Activated T-cell treated with anti-CD3 and anti-CD28 coated beads, Interleukin-2, amount 50 U/mL, for 72 hours (primary cell): ENCODE measurements around the gene CFAP251. TPM values are rescaled to one million over a fixed set of nuclear protein-coding genes. Genes with fewer than 3 reads are reported as not detected.
"Not testable (repeated sequence)": the region's sequence is repeated elsewhere in the genome, so short reads cannot be mapped to it uniquely, and the experiment has no call there.

ENCODE experiments used
- ATAC-seq, 2 donors: fragments of 150-1000 bp; cut with Tn5 transposase; replicated peaks in 1 of 2; 2 replicates each; pipeline ENCODE4 v1.10.0; 2021; ENCODE audit warnings: moderate library complexity in 2 of 2, mild to moderate bottlenecking in 1 of 2
- DNase-seq, 2 donors: peaks; one replicate each; pipeline ENCODE4 v3.0.0; 2021 to 2022; ENCODE audit warnings: mixed read lengths in 1 of 2
- H3K27ac Mint-ChIP-seq: one replicate; pipeline ENCODE4 v1.8.0; 2022; ENCODE audit warnings: mild to moderate bottlenecking, moderate library complexity, mixed read lengths
- H3K27me3 Mint-ChIP-seq: one replicate; pipeline ENCODE4 v1.8.0; 2022; ENCODE audit warnings: low read depth, mixed read lengths
- H3K36me3 Mint-ChIP-seq, 2 donors: one replicate each; pipeline ENCODE4 v1.8.0; 2022; ENCODE audit warnings: mixed read lengths in 2 of 2, mild to moderate bottlenecking in 1 of 2; ENCODE audit not compliant: insufficient read depth in 2 of 2
- H3K4me1 Mint-ChIP-seq: one replicate; pipeline ENCODE4 v1.8.0; 2022; ENCODE audit warnings: low read depth, mixed read lengths
- H3K4me3 Mint-ChIP-seq, 2 donors: one replicate each; pipeline ENCODE4 v1.8.0; 2022; ENCODE audit warnings: mild to moderate bottlenecking in 2 of 2, mixed read lengths in 2 of 2, moderate library complexity in 2 of 2
- H3K9me3 Mint-ChIP-seq, 2 donors: one replicate each; pipeline ENCODE4 v1.8.0; 2022; ENCODE audit warnings: mixed read lengths in 2 of 2
- total RNA-seq, 2 donors: library from RNA; stranded (reverse); gene quantifications; one replicate each; pipeline ENCODE4 v1.2.3, GENCODE V29; 2022

The CFAP251 gene
- total RNA-seq, 2 donors from 2014 or later: 0.70 to 1.6 TPM

- no peak for ATAC-seq
- no peaks in the 10 kb centered on the region for H3K27me3 Mint-ChIP-seq
- no peak for DNase-seq
- H3K4me3 Mint-ChIP-seq: no peak overlapping the region
- no peaks in the 10 kb centered on the region for H3K4me1 Mint-ChIP-seq
- peaks cover 4 to 9% of the 10 kb centered on the region in 2 donors for H3K36me3 Mint-ChIP-seq
- peaks cover 5 to 7% of the 10 kb centered on the region in 2 donors for H3K9me3 Mint-ChIP-seq
- H3K27ac Mint-ChIP-seq: no peak overlapping the region
These were observed 56.6 kb downstream of the CFAP251 start for GRCh38 chr12:121975021-121975420.

- H3K4me3 Mint-ChIP-seq: no peak overlapping the region
- peaks cover 3 to 5% of the 10 kb centered on the region in 2 donors for H3K9me3 Mint-ChIP-seq
- peaks cover 8% of the 10 kb centered on the region for H3K4me1 Mint-ChIP-seq
- no peak for DNase-seq
- peaks cover 3 to 7% of the 10 kb centered on the region in 2 donors for H3K36me3 Mint-ChIP-seq
- no peak for ATAC-seq
- no peak overlapping the region for H3K27ac Mint-ChIP-seq
- no peaks in the 10 kb centered on the region for H3K27me3 Mint-ChIP-seq
These were observed 58.6 kb downstream of the CFAP251 start for GRCh38 chr12:121976950-121977349.

DNA sequence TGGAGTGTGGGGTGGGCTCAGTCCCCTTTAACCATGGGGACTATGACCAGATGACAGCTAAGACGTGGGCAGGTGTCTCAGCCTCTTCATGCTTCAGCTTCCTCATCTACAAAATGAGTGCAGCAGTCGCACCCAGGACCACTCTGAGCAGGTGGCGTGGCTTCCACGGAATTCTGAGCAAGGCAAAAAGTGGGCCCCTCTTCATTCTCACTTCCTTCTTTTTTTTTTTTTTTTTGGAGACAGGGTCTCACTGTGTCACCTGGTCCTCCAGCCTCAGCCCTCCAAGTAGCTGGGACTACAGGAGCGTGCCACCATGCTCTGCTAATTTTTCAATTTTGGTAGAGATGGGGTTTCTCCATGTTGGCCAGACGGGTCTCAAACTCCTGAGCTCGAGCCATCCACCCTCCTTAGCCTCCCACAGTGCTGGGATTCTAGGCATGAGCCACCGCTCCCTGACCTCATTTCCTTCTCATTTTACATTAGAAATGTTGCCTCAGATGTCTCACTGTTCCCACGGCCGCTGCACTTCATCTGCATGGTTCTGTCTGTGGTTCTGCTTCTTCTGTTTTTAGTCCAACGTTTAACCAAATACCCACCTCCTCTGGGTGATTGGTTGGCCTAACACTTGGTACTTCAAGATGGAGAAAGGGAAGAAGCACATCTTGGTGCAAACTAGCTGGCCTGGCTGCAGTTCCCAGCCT is 61.9 kb downstream of the CFAP251 start:
- H3K9me3 Mint-ChIP-seq: no peaks in the 10 kb centered on the region
- peak; percentile 40 to 45 for DNase-seq
- peak; percentile 89 to 94 for ATAC-seq

GRCh38 chr12:121980892-121981272 is 62.5 kb downstream of the CFAP251 start:
- Mint-ChIP-seq H3K27ac (no peak overlapping the region), H3K4me3 (no peak overlapping the region), H3K4me1 (peaks cover 20% of the 10 kb centered on the region), H3K36me3 (no peaks in the 10 kb centered on the region), H3K27me3 (no peaks in the 10 kb centered on the region), H3K9me3 (no peaks in the 10 kb centered on the region)
- DNase-seq: no peak
- ATAC-seq: no peak

More for the DNA sequence above, 61.9 kb downstream of the CFAP251 start:
- Mint-ChIP-seq H3K27ac (no peak overlapping the region), H3K4me1 (peaks cover 20% of the 10 kb centered on the region), H3K27me3 (no peaks in the 10 kb centered on the region), H3K4me3 (peak overlapping the region in 1 of 2 donors; percentile 42), H3K36me3 (no peaks in the 10 kb centered on the region)

- Mint-ChIP-seq H3K36me3 (no peaks in the 10 kb centered on the region), H3K4me1 (peaks cover 20% of the 10 kb centered on the region), H3K27me3 (no peaks in the 10 kb centered on the region), H3K4me3 (no peak overlapping the region), H3K9me3 (no peaks in the 10 kb centered on the region), H3K27ac (no peak overlapping the region)
- no peak for ATAC-seq
- DNase-seq: no peak
These were observed 63.1 kb downstream of the CFAP251 start for GRCh38 chr12:121981456-121981855.

- peaks cover 20% of the 10 kb centered on the region for H3K4me1 Mint-ChIP-seq
- H3K4me3 Mint-ChIP-seq: no peak overlapping the region
- no peaks in the 10 kb centered on the region for H3K27me3 Mint-ChIP-seq
- ATAC-seq (no peak), DNase-seq (no peak)
- H3K27ac Mint-ChIP-seq: no peak overlapping the region
- H3K36me3 Mint-ChIP-seq: no peaks in the 10 kb centered on the region
- no peaks in the 10 kb centered on the region for H3K9me3 Mint-ChIP-seq
These were observed 64.6 kb downstream of the CFAP251 start for GRCh38 chr12:121982950-121983349.

DNA sequence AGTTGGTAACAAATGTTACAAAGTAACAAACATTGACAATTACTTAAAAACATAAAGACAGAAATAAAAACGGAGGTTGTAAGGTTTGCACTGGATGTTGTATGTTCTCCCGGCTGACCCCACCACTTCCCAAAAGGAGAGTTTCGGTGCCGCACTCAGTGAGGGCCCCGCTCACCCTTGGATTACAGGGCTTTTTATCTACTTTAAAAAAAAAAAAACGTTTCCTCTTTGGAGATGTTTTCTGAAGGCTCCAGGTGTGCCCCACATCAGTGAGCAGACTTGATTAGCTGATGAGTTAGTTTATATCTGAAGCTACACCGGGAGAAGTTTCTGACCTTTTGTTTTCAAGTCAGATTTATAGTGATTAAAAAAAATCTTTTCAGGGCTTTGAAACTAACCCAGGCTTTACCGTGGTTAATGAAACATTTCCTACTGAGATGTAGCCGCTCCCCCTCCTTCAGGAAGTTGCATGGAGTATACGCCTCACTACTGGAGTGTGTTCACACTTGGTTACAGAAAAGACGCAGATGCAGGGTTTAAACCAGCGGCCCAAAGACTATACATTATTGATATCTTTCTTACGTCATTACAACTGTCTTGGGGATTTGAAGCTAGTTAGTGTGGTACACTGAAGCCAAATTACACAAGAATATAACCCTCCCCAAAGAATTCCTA is 65.3 kb downstream of the CFAP251 start:
- no peak overlapping the region for H3K4me3 Mint-ChIP-seq
- H3K4me1 Mint-ChIP-seq: peaks cover 20% of the 10 kb centered on the region
- no peaks in the 10 kb centered on the region for H3K27me3 Mint-ChIP-seq
- H3K36me3 Mint-ChIP-seq: no peaks in the 10 kb centered on the region
- ATAC-seq (no peak), DNase-seq (no peak)
- H3K27ac Mint-ChIP-seq: no peak overlapping the region
- H3K9me3 Mint-ChIP-seq: no peaks in the 10 kb centered on the region

DNA sequence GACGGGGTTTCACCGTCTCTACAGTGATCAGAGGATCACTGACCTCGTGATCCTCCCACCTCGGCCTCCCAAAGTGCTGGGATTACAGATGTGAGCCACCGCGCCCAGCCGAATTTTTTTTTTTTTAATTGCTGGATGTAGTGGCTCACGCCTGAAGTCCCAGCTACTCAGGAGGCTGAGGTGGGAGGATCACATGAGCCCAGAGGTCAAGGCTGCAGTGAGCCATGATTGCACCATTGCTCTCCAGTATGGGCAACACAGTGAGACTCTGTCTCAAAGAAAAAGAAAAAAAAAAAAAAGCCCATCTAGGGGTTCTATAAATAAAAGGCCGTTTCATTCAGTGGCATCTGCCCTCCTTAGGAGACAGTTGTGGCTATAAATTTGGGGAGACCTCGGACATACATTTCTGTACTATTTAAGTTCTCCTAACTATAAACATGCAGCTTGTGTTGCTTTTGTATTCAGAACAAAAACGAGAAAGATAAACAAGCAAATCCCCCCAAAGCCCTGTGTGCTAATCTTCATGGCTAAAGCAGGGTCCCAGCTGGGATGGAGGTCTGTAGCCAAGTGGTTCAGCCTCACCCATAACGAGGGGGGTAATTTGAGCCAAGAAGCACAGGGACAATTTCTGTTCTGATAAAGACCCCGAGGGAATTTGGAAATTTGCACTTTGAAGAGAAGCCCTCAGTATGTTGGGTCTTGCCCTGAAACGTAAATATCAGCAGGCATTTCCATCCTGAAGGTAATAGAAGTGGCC is 68.3 kb downstream of the CFAP251 start:
- DNase-seq: no peak
- Mint-ChIP-seq H3K9me3 (no peaks in the 10 kb centered on the region), H3K27ac (no peak overlapping the region), H3K27me3 (no peaks in the 10 kb centered on the region), H3K4me1 (peaks cover 25% of the 10 kb centered on the region), H3K36me3 (no peaks in the 10 kb centered on the region), H3K4me3 (no peak overlapping the region)
- no peak for ATAC-seq

DNA sequence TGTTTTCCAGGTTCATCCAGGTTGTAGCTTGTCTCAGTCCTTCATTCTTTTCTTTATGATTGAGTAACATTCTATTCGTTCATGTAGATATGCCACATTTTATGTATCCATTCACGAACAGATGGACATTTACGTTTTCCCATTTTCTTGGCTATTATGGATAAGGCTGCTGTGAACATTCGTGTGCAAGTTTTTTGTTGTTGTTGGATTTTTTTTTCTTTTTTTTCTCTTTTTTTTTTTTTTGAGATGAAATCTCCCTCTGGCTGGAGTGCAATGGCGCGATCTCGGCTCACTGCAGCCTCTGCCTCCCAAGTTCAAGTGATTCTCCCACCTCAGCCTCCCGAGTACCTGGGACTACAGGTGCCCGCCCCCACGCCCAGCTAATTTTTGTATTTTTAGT is 70.1 kb downstream of the CFAP251 start:
- H3K36me3 Mint-ChIP-seq, H3K27me3 Mint-ChIP-seq, H3K9me3 Mint-ChIP-seq, DNase-seq, ATAC-seq, H3K4me3 Mint-ChIP-seq, H3K27ac Mint-ChIP-seq: not testable (repeated sequence)
- H3K4me1 Mint-ChIP-seq: peaks cover 29% of the 10 kb centered on the region

DNA sequence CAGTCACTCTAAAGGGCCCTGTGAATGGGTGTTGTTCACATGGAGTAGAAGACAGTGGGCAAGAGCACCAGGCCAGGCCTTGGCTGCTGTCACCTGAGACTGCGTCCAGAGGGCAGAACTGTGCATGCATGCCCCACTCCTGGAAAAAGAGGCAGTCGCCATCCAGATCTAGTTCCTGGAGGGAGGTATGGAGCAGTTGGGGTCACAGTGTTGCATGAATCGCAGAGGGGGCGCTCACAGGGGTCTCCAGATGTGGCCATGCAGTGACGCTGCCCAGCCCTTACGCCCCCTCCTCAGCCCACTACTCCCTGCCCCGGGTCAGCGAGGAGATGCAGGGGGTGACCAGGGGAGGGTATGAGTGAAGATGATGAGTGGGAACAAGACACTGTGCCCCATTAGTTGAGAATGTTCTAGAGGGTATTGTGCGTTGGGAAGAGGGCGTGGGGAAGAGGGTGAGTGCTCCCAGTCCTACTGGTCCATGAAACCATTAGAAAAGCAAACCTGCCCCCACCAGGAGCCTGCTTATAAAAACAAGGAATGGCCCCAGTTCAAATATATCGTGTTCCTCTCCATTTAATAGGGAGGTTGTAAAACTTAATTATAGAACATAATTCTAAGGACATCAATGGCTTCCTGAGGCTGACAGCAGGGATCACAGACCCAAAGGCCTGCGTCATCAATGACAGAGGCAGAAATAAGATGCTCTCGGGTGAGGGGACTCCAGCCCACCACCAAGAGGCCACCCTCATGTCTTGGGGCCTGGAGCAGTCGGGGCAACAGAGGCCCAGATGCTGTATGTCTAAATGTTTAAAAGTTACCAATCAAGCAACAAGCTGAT is 71.1 kb downstream of the CFAP251 start:
- Mint-ChIP-seq H3K27ac (no peak overlapping the region), H3K4me1 (peaks cover 25% of the 10 kb centered on the region), H3K9me3 (no peaks in the 10 kb centered on the region), H3K36me3 (no peaks in the 10 kb centered on the region), H3K27me3 (no peaks in the 10 kb centered on the region), H3K4me3 (no peak overlapping the region)
- ATAC-seq (no peak), DNase-seq (no peak)

- Mint-ChIP-seq H3K27me3 (no peaks in the 10 kb centered on the region), H3K4me3 (no peak overlapping the region), H3K27ac (no peak overlapping the region), H3K36me3 (no peaks in the 10 kb centered on the region), H3K9me3 (no peaks in the 10 kb centered on the region), H3K4me1 (peaks cover 25% of the 10 kb centered on the region)
- ATAC-seq (no peak), DNase-seq (no peak)
These were observed 71.8 kb downstream of the CFAP251 start for GRCh38 chr12:121990114-121990647.

DNA sequence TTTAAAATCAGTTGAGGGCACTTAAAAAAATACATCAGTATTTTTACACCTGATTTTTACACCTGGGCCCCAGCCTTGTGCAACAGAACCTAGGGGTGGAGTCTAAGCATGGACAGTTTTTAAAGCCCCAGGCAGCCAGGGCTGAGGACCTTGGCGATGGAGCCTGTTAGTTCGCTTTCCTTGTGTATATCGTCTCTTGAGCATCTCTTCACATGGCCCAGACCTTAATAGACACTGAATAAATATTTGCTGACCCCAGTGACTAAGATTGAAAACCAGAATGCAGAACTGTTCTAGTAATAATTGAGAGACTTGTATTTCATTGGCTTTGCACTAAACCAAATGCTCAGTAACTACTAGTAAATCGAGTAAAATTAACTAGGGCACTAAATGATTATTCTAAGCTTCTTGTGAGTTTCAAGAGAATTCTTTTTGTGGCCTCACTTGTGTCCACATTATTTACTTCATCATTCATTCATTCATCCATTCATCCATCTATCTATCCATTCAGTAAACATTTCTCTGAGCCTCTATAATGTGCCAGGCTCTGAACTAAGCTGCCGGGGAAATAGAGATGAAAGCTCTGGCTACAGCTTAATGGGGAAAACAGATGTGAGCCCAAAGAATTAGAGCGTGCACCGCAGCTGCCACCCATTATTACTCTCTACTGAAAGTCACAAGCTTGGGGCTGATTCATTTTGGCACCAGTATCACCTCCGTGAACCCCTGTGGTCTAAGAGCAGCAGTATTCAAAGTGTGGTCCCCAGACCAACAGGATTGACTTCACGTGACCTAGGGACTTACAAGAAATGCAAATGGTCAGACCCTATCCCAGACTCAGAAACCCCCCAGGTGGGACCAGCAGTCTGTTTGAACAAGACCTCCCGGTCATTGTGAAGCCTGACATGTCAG is 72.6 kb downstream of the CFAP251 start:
- peak overlapping the region; percentile 78 to 83 for H3K4me3 Mint-ChIP-seq
- ATAC-seq (peak; percentile 73 to 74), DNase-seq (peak; percentile 68 to 74)
- peaks cover 25% of the 10 kb centered on the region for H3K4me1 Mint-ChIP-seq
- no peaks in the 10 kb centered on the region for H3K27me3 Mint-ChIP-seq
- H3K9me3 Mint-ChIP-seq: no peaks in the 10 kb centered on the region
- no peaks in the 10 kb centered on the region for H3K36me3 Mint-ChIP-seq
- H3K27ac Mint-ChIP-seq: peak overlapping the region; percentile 47
